NCI-H146 treated with DMSO at 0.1 percent for 48 hours (cell line): ENCODE results near the gene KIF5C.

Source experiments
- DNase-seq: peaks from one replicate; lab custom pipeline; 2025; ENCODE audit not compliant: unreplicated experiment; lab: John Stamatoyannopoulos, UW

Gene KIF5C

DNA sequence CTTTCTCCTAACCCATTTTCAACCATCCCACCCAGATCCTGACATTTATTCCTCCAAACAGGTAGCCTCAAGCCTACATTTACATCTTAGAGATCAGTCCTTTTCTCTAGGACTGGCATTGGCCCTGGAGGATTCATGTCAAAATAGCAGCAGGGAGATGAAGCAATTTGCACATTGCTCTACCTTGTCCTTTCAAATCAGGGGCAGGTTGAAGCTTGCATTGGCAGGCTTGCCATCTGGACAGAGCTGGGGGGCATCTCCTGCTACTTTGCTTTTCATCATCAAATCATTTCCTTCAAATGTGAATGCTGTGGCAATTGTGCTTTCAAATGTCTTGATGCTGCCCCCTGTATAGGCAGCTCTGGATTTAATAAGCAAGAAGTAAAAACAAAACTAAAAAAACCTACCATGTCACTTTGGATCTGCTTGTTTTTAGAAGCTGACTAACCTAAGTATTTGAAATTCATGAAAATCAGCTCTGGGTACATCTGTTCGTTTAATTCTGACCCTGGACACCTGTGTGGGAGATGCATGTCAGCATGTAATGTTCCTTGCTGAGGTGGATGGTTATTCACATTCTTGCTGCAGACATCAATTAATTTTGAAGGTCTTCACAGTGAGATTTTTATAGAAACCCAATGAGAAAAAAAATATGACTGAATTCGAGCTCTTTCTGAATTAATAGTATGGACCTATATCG lies 47.9 kb downstream of the KIF5C start:
- no peak for DNase-seq

- DNase-seq: no peak
Measured at GRCh38 chr2:148924514-148925178, 49.6 kb downstream of the KIF5C start.

GRCh38 chr2:148926291-148926961 lies 51.4 kb downstream of the KIF5C start:
- DNase-seq: no peak

DNA sequence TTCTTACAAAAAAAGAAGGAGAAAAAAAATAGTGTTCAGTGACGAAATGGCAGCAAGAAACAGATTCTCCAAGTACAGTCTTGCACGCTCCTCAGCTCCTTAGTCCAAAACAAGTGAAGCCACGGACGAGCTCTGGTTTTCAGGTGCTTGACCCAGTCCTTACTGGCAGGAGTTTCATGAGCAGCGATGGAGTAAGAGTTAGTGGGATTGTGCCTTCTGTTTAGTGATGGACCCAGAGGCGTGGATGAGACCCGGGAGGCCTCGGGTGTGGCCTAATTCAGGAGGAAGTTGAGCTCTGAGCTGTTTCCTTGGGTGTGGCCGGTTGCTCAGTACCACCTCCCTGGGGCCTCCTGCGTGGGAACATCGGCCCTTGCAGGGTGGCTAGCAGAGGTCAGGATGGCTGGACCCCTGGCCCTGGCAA lies 52.0 kb downstream of the KIF5C start:
- no peak for DNase-seq

- peak; percentile 44 for DNase-seq
Measured at GRCh38 chr2:148928395-148928794, 53.4 kb downstream of the KIF5C start.

DNA sequence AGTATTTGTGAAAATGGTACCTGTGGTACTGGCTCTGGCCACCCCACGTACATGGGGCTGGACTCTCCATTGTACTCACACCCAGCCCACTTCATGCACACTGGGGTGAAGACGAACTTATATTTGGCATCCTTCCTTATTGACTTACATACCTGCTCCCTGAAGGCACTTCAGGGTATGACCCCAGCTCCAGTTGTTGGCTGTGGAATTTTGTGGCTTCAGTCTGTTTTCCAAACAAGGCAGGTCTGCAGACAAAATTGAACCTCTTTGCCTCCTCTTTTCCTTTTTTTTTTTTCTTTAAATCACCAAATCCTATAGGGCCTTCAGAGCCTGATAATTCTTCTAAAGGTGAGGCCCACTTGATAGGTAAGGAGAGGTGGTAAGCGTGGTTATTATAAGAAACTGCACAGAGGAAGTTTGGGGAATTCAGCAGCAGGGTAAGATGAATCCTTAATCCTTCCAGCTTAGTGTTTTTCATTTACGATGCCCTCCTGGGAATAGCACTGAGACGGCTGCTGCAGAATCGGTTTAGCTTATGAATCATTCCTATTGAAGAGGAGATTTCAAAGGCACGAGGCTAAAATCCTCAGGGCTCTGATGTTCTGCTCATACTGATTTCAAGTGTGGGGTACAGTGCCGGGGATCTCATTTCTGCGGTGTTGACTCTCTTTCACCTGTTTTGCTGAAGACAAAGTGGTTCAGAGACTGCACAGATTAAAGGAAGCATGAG lies 55.2 kb downstream of the KIF5C start:
- no peak for DNase-seq

GRCh38 chr2:148932536-148932935 lies 57.5 kb downstream of the KIF5C start:
- no peak for DNase-seq

GRCh38 chr2:148933456-148933855 lies 58.4 kb downstream of the KIF5C start:
- DNase-seq: no peak

DNA sequence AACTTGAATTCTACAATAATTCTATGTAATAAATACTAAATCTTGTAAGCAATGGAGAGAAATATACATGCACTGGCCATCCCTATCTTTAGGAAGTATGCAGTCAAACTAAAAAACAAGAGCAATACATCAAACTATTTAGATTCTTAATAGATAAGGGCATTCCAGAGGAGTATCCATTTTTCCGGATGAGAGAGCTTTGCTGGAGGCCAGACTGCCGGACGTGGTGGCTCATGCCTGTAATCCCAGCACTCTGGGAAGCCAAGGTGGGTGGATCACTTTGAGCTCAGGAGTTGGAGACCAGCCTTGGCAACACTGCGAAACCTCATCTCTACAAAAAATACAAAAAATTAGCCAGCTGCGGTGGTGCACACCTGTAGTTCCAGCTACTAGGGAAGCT lies 60.8 kb downstream of the KIF5C start:
- DNase-seq: no peak

DNA sequence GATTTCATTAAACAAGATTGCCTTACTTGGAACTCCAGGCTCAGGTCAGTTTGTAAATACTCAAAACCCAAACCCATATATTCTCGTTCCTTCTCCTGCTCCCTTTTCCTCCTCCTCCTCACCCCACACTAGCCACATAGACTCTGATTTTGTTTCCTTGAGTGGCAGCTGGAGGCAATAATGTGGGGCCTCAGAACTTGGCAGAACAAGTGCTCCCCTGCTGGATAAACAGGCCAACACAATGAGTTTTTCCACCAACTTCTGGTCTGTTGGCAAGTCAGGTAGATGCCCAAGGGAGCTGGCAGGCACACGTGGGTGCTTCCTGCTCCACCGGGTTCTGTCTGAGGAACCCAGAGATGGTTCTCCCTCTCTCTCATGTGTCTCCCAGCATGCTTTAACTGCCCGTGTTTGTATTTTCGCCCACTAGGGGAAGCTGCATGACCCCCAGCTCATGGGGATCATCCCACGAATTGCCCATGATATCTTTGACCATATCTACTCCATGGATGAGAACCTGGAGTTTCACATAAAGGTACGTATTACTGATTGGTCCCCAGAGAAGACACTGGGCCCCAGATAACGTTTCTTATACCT lies 61.9 kb downstream of the KIF5C start:
- no peak for DNase-seq

DNA sequence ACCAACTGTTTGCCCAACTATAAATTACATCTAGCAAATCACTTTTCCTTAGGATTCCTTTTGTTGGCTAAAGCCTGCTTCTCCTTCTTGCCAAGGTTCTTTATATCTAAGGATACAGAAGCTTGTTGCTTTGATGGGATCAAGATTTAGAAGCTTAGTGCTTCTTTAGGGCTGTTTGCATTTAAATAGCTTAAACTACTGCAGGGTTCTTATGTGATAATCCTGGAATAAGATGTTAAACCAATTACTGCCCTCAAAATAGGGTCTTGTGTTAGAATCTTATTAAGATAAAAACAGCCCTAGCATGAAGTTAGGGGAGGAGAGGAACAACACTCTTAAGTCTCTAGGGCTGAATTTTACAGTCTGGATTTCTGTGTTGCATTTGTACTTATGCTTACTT lies 64.2 kb downstream of the KIF5C start:
- DNase-seq: no peak

DNA sequence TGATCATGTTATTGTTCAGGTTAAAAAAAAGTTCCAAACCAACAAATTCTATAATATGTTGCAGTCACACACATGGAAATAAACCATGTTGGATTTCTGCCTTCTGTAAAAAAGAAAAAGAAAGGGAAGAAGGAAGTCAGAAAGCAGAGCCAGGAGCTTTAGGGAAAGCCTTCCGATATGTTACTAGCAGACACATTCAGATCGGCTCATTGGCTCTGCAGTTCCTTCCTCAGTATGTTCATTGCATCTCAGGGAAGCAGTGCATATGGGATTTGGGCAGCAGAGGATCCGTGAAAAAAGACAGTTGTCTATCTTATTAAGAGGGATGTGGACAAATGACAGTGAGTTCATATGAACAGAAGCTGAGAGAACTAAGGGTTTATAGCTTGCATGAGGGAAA lies 68.1 kb downstream of the KIF5C start:
- DNase-seq: no peak

DNA sequence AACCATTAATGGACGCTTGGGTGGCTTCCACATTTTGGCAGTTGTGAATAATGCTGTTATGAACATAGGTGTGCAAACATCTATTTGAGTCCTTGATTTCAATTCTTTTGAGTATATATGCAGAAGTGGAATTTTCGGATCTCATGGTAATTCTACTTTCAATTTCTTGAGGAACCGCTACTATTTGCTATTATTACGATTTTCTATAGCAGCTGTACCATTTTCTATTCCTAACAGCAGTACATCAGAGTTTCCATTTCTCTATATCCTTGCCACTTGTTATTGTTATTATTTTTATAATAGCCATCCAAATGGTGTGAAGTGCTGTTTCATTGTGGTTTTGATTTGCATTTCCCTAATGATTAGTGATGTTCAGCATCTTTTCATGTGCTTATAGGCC lies 69.5 kb downstream of the KIF5C start:
- no peak for DNase-seq

GRCh38 chr2:148947299-148947698 lies 72.3 kb downstream of the KIF5C start:
- DNase-seq: no peak

- DNase-seq: no peak
Measured at GRCh38 chr2:148948868-148949267, 73.8 kb downstream of the KIF5C start.

- no peak for DNase-seq
Measured at GRCh38 chr2:148949348-148949747, 74.3 kb downstream of the KIF5C start.

DNA sequence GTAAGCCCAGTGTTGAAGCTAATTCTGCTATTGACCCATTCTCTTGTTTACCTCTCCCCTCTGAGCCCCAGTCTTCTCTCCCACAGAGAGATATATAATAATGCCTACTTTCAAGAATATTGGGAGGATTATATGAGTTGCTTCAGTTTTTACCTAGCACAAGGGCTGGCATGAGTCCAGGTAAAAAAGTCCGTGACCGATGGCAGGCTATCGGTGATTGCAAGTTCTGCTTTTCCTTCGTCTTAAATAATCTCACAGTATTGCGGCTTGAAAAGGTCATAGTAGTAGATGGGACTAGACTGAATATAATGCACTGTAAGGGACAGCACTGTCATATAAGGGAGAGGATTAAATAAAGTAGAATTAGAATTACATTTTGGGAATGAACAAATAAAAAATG lies 77.6 kb downstream of the KIF5C start:
- DNase-seq: no peak

- DNase-seq: no peak
Measured at GRCh38 chr2:148953426-148953825, 78.4 kb downstream of the KIF5C start.

- no peak for DNase-seq
Measured at GRCh38 chr2:148954536-148954935, 79.5 kb downstream of the KIF5C start.

DNA sequence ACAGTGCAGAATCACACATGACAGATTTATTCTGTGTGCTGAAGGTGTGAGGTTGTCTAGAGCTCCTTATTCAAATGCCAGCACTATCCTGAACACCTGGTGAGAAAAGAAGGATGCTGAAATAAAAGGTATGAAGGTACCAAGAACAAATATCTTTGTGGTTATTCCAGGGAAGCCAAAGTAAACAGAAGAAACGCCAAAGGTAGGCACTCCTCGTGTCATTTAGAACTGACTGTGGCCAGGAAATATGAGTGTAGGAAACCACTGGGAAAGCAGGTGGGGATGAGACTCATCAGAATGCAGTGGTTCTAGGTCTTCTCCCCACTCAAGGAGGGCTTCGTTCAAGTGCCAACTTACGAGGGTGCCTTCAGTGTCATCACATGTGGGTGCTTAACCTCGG lies 80.8 kb downstream of the KIF5C start:
- DNase-seq: no peak

GRCh38 chr2:148957023-148957422 lies 82.0 kb downstream of the KIF5C start:
- no peak for DNase-seq
